GM12878 (cell line): ENCODE results near the gene WNT11.

Experiments
- EP300 ChIP-seq, 2 experiments: fragments of 150-350 bp in 1 of 2; IDR thresholded peaks; 2 replicates each; pipeline ENCODE4 v1.6.1; 2011 to 2012; ENCODE audit warnings: low read depth in 2 of 2, low read length in 2 of 2, borderline replicate concordance in 1 of 2, improper control_type of control experiment in 1 of 2, inconsistent platforms in 1 of 2; ENCODE audit not compliant: control insufficient read depth in 1 of 2
- ESRRA ChIP-seq: IDR thresholded peaks from 2 replicates; pipeline ENCODE4 v1.6.1; 2012; ENCODE audit warnings: mild to moderate bottlenecking, low read length, improper control_type of control experiment
- ETV6 ChIP-seq, 2 experiments: fragments of 450-650 bp in 1 of 2; IDR thresholded peaks in 1 of 2; conservative IDR thresholded peaks in 1 of 2; 2 replicates each; pipeline ENCODE4 v1.6.1; 2014; ENCODE audit warnings: antibody characterized with exemption in 1 of 2, borderline replicate concordance in 1 of 2, low read depth in 1 of 2, mild to moderate bottlenecking in 1 of 2, moderate library complexity in 1 of 2
- FOXK2 ChIP-seq: fragments of 450-650 bp; IDR thresholded peaks from 2 replicates; pipeline ENCODE4 v1.6.1; 2017; ENCODE audit warnings: mild to moderate bottlenecking, moderate library complexity
- NFXL1 ChIP-seq: fragments of 450-650 bp; IDR thresholded peaks from 2 replicates; pipeline ENCODE4 v1.6.1; 2017; ENCODE audit warnings: antibody characterized with exemption, mild to moderate bottlenecking, borderline replicate concordance
- POLR2AphosphoS2 ChIP-seq: IDR thresholded peaks from 2 replicates; pipeline ENCODE4 v1.6.1; 2011; ENCODE audit warnings: low read depth, mild to moderate bottlenecking, low read length, improper control_type of control experiment, moderate library complexity
- RB1 ChIP-seq: fragments of 450-650 bp; formaldehyde crosslinking; IDR thresholded peaks from 2 replicates; pipeline ENCODE4 v1.6.1; 2017; ENCODE audit warnings: mild to moderate bottlenecking, borderline replicate concordance
- RFX5 ChIP-seq: IDR thresholded peaks from 2 replicates; pipeline ENCODE4 v1.6.1; 2011; ENCODE audit warnings: low read depth, low read length, improper control_type of control experiment
- TF ChIP-seq, protein P1 (sequence below): fragments of 450-650 bp; IDR thresholded peaks from 2 replicates; pipeline ENCODE4 v1.6.1; 2014; ENCODE audit warnings: mild to moderate bottlenecking
- TF ChIP-seq, protein P2 (sequence below): fragments of 450-650 bp; IDR thresholded peaks from 2 replicates; pipeline ENCODE4 v1.6.1; 2016; ENCODE audit warnings: mild to moderate bottlenecking
- TF ChIP-seq, protein P3 (sequence below), 3 experiments: IDR thresholded peaks in 2 of 3; conservative IDR thresholded peaks in 1 of 3; 2 replicates each; pipeline ENCODE4 v1.5.1; 2011; ENCODE audit warnings: low read depth in 3 of 3, low read length in 3 of 3, mild to moderate bottlenecking in 3 of 3, control low read depth in 2 of 3, moderate library complexity in 2 of 3, inconsistent platforms in 1 of 3, mixed read lengths in 1 of 3; ENCODE audit not compliant: control insufficient read depth in 2 of 3, insufficient read depth in 1 of 3; ENCODE audit errors: extremely low read depth in 1 of 3
- TF ChIP-seq, protein P4 (sequence below): IDR thresholded peaks from 2 replicates; pipeline ENCODE4 v1.6.1; 2012; ENCODE audit warnings: low read depth, low read length, improper control_type of control experiment

DNA sequence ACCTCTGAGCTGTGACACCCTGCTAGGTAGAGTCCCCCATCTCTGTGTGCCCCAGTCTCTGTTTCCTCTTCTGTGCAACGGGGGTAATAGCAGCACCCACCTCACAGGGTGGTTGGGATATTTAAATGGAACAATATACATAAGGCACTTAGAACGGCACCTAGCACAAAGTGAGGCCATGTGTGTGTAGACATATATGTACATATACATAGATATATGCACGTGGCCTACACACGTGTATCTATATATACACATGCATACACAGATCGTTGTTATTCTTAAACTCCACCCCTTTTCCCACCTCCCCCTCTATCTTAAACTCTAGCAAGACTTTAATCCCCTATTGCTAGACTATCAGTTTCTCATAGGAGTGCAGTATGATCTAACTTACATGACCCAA lies 2.4 kb downstream of the WNT11 start:
- TF ChIP-seq, protein P1, sequence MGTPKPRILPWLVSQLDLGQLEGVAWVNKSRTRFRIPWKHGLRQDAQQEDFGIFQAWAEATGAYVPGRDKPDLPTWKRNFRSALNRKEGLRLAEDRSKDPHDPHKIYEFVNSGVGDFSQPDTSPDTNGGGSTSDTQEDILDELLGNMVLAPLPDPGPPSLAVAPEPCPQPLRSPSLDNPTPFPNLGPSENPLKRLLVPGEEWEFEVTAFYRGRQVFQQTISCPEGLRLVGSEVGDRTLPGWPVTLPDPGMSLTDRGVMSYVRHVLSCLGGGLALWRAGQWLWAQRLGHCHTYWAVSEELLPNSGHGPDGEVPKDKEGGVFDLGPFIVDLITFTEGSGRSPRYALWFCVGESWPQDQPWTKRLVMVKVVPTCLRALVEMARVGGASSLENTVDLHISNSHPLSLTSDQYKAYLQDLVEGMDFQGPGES = no peak
- TF ChIP-seq, protein P2, sequence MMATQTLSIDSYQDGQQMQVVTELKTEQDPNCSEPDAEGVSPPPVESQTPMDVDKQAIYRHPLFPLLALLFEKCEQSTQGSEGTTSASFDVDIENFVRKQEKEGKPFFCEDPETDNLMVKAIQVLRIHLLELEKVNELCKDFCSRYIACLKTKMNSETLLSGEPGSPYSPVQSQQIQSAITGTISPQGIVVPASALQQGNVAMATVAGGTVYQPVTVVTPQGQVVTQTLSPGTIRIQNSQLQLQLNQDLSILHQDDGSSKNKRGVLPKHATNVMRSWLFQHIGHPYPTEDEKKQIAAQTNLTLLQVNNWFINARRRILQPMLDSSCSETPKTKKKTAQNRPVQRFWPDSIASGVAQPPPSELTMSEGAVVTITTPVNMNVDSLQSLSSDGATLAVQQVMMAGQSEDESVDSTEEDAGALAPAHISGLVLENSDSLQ = no peak
- TF ChIP-seq NFXL1 (no peak), ESRRA (no peak), FOXK2 (no peak), EP300 (IDR thresholded peaks at IDR 0.05; ENCODE audit: borderline replicate concordance in 1 of 2, control insufficient read depth in 1 of 2, low read depth in 2 of 2, low read length in 2 of 2) (no peak), ETV6 (conservative IDR thresholded peaks at IDR 0.05 in 1 of 2, IDR thresholded peaks at IDR 0.05 in 1 of 2; ENCODE audit: borderline replicate concordance in 1 of 2, low read depth in 1 of 2) (no peak), RB1 (no peak), POLR2AphosphoS2 (no peak), RFX5 (no peak)
- TF ChIP-seq, protein P3, sequence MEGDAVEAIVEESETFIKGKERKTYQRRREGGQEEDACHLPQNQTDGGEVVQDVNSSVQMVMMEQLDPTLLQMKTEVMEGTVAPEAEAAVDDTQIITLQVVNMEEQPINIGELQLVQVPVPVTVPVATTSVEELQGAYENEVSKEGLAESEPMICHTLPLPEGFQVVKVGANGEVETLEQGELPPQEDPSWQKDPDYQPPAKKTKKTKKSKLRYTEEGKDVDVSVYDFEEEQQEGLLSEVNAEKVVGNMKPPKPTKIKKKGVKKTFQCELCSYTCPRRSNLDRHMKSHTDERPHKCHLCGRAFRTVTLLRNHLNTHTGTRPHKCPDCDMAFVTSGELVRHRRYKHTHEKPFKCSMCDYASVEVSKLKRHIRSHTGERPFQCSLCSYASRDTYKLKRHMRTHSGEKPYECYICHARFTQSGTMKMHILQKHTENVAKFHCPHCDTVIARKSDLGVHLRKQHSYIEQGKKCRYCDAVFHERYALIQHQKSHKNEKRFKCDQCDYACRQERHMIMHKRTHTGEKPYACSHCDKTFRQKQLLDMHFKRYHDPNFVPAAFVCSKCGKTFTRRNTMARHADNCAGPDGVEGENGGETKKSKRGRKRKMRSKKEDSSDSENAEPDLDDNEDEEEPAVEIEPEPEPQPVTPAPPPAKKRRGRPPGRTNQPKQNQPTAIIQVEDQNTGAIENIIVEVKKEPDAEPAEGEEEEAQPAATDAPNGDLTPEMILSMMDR (IDR thresholded peaks at IDR 0.05 in 2 of 3, conservative IDR thresholded peaks at IDR 0.05 in 1 of 3; ENCODE audit: control insufficient read depth in 2 of 3, extremely low read depth in 1 of 3, insufficient read depth in 1 of 3, low read depth in 3 of 3, low read length in 3 of 3) = no peak
- TF ChIP-seq, protein P4, sequence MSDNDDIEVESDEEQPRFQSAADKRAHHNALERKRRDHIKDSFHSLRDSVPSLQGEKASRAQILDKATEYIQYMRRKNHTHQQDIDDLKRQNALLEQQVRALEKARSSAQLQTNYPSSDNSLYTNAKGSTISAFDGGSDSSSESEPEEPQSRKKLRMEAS = no peak
